LNCAP (cell line): ENCODE measurements around the gene GPR34.

Experiments used
- CTCF ChIP-seq: fragments of 450-650 bp; IDR thresholded peaks from 2 replicates; pipeline ENCODE4 v1.5.1; 2017; ENCODE audit warnings: mild to moderate bottlenecking

The GPR34 gene

GRCh38 chrX:41684940-41685339 lies 3.8 kb upstream of the GPR34 start:
- TF ChIP-seq CTCF = no peak

- no peak for TF ChIP-seq CTCF
Observed at GRCh38 chrX:41686788-41687187, 2.0 kb upstream of the GPR34 start.

GRCh38 chrX:41688156-41688555 lies 617 bp upstream of the GPR34 start:
- TF ChIP-seq CTCF = no peak

GRCh38 chrX:41689711-41690110 lies 938 bp downstream of the GPR34 start:
- TF ChIP-seq CTCF = no peak

- TF ChIP-seq CTCF = no peak
Observed at GRCh38 chrX:41692162-41692749, 3.5 kb downstream of the GPR34 start.

- TF ChIP-seq CTCF = no peak
Observed at GRCh38 chrX:41693024-41693423, 4.3 kb downstream of the GPR34 start.

- TF ChIP-seq CTCF = no peak
Observed at GRCh38 chrX:41695426-41695825, 6.7 kb downstream of the GPR34 start.

- TF ChIP-seq CTCF = no peak
Observed at GRCh38 chrX:41703574-41704029, 14.8 kb downstream of the GPR34 start.
